ENCODE results near the gene DAPK2. TPM values are rescaled to one million over a fixed set of nuclear protein-coding genes. Genes with fewer than 3 reads are reported as not detected.
A peak's percentile ranks its signal among the peaks of the same experiment; 100 is the strongest.

Gene DAPK2
- total RNA-seq, 1 donor, result 23.5 TPM

GRCh38 chr15:64045774-64046420 is 388 bp downstream of the DAPK2 start:
- H3K27ac ChIP-seq (ENCODE audit: low read depth, low read length), result no peak overlapping the region
- peak; percentile 96 for DNase-seq (ENCODE audit: insufficient read length, low spot score, missing footprints)

GRCh38 chr15:64045101-64045435 is 1.2 kb downstream of the DAPK2 start:
- H3K27me3 ChIP-seq (ENCODE audit: insufficient read depth, low read length), result peaks cover 34% of the 10 kb centered on the region
- H4K20me1 ChIP-seq (ENCODE audit: insufficient read depth, low read length), result peaks cover 12% of the 10 kb centered on the region
- peaks cover 11% of the 10 kb centered on the region for H3K4me1 ChIP-seq (ENCODE audit: insufficient read depth, low read length)
- H2AFZ ChIP-seq (ENCODE audit: low read length), result no peak overlapping the region
- no peaks in the 10 kb centered on the region for H3K79me2 ChIP-seq (ENCODE audit: insufficient read depth, low read length)
- H3K9me3 ChIP-seq (ENCODE audit: low read depth, low read length), result no peaks in the 10 kb centered on the region
- H3K27ac ChIP-seq (ENCODE audit: low read depth, low read length), result no peak overlapping the region
- TF ChIP-seq CTCF (IDR thresholded peaks at IDR 0.05; ENCODE audit: extremely low read depth, low read depth, low read length), result no peak
- peak overlapping the region; percentile 82 for H3K4me2 ChIP-seq (ENCODE audit: insufficient read depth, low read length)
- no peaks in the 10 kb centered on the region for H3K36me3 ChIP-seq (ENCODE audit: insufficient read depth, low read length)
- peak; percentile 73 for DNase-seq (ENCODE audit: insufficient read length, low spot score, missing footprints)
- H3K4me3 ChIP-seq (ENCODE audit: insufficient read depth, low read length), result peak overlapping the region; percentile 73

More at GRCh38 chr15:64045774-64046420, 388 bp downstream of the DAPK2 start:
- Histone ChIP-seq H3K4me3 (ENCODE audit: insufficient read depth, low read length) (peak overlapping the region; percentile 73), H4K20me1 (ENCODE audit: insufficient read depth, low read length) (peaks cover 11% of the 10 kb centered on the region), H2AFZ (ENCODE audit: low read length) (peak overlapping the region; percentile 73), H3K27me3 (ENCODE audit: insufficient read depth, low read length) (peaks cover 34% of the 10 kb centered on the region), H3K9me3 (ENCODE audit: low read depth, low read length) (no peaks in the 10 kb centered on the region), H3K4me1 (ENCODE audit: insufficient read depth, low read length) (peaks cover 11% of the 10 kb centered on the region), H3K79me2 (ENCODE audit: insufficient read depth, low read length) (no peaks in the 10 kb centered on the region), H3K4me2 (ENCODE audit: insufficient read depth, low read length) (peak overlapping the region; percentile 97), H3K36me3 (ENCODE audit: insufficient read depth, low read length) (no peaks in the 10 kb centered on the region)
- TF ChIP-seq CTCF (IDR thresholded peaks at IDR 0.05; ENCODE audit: extremely low read depth, low read depth, low read length), result no peak

- Histone ChIP-seq H3K27me3 (ENCODE audit: insufficient read depth, low read length) (peaks cover 34% of the 10 kb centered on the region), H3K4me3 (ENCODE audit: insufficient read depth, low read length) (no peak overlapping the region), H2AFZ (ENCODE audit: low read length) (no peak overlapping the region), H3K4me2 (ENCODE audit: insufficient read depth, low read length) (peak overlapping the region; percentile 82), H4K20me1 (ENCODE audit: insufficient read depth, low read length) (peaks cover 12% of the 10 kb centered on the region), H3K36me3 (ENCODE audit: insufficient read depth, low read length) (no peaks in the 10 kb centered on the region), H3K9me3 (ENCODE audit: low read depth, low read length) (no peaks in the 10 kb centered on the region), H3K27ac (ENCODE audit: low read depth, low read length) (no peak overlapping the region), H3K4me1 (ENCODE audit: insufficient read depth, low read length) (peaks cover 11% of the 10 kb centered on the region), H3K79me2 (ENCODE audit: insufficient read depth, low read length) (no peaks in the 10 kb centered on the region)
- no peak for TF ChIP-seq CTCF (IDR thresholded peaks at IDR 0.05; ENCODE audit: extremely low read depth, low read depth, low read length)
- DNase-seq (ENCODE audit: insufficient read length, low spot score, missing footprints), result no peak
These were observed 1.8 kb downstream of the DAPK2 start for GRCh38 chr15:64044300-64045100.
